Measurements from ENCODE around the gene INO80E.
"Not testable (repeated sequence)": the region's sequence is repeated elsewhere in the genome, so short reads cannot be mapped to it uniquely, and the experiment has no call there.

The INO80E gene

DNA sequence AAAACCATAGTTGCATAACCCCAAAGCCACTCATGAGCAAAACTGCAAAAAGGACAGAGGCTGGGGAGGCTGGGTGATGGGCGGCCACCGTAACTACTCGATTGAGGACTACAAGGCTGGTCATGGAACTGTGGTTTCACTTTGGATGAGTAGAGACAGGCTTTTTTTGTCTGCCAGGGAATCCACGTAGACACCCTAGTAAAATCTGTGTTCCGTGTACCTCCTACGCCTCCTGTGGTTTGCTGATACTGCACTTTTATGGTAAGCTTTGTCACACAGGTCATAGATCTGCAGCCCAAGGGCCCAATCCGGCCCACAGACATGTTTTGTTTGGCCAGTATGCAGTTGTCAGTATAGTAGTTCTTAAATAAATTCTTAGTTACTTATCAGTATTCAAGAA is 37.2 kb downstream of the INO80E start:
- DNase-seq = no peak

DNA sequence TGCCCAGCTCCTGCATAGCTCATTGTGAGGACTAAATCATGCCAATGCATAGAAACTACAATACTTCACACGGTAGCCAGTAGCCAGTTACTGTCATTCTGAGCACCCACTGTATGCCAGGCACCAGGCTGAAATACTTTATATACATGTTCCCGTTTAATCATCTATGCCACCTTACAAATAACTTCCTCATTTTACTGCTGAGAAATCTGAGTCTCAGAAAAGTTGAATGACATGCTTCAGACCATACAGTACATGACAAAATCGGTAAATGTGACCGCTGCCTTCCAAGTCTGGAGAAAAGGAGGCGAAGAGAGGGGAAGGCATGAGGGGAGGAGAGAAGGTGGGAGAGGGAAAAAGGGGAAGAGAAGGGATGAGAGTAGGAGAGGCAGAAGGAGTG is 44.2 kb downstream of the INO80E start:
- no peak for DNase-seq

DNA sequence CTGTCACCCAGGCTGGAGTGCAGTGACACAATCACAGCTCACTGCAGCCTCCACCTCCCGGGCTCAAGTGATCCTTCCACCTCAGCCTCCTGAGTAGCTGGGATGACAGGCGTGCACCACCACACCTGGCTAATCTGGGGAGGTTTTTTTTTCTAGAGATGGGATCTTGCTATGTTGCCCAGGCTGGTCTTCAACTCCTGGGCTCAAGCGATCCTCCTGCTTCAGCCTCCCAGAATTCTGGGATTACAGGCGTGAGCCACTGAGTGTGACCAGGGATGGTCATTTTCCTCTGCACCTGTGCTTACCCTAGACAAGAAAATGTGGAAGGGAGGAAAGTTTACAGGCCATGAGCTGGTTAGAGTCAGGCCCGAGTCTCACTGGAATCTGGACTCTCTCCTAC is 44.6 kb downstream of the INO80E start:
- not testable (repeated sequence) for DNase-seq

DNA sequence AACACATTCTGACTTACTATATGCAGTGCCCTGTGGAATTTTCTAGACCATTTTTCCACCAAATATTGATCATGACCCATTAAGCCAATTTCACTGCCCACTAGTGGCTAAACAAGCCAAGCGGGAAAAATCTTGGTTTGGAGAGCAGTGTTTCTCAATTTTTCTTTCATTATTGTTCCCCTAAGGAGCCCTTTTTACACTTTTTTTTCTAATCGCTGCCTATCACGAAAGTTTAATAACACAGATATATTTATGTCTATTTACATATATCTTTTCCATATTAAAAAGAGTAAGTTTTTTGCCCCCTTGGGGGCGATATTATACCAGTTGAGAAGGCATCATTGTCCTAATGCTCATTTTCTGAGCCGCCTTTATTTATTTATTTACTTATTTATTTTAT is 45.8 kb downstream of the INO80E start:
- DNase-seq = no peak

DNA sequence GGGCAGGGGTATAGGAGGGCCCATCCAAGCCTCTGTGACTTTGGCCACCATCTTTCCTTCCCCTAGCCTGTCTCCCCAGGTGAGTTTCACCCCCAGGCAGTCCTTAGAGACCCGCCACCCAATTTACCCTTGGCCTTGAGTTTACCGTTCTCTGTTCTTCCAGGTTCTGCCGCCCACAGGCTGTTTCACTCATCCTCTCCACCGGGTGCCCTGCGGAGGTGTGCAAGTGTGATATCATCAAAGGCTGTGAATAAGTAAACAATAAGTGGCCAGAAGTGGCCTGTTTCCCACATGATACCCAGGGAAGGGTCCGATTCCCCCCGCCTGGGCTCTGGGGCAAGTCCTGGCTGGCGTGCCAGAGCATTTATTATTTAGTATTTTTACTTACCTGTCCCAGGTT is 50.1 kb downstream of the INO80E start:
- no peak for DNase-seq

DNA sequence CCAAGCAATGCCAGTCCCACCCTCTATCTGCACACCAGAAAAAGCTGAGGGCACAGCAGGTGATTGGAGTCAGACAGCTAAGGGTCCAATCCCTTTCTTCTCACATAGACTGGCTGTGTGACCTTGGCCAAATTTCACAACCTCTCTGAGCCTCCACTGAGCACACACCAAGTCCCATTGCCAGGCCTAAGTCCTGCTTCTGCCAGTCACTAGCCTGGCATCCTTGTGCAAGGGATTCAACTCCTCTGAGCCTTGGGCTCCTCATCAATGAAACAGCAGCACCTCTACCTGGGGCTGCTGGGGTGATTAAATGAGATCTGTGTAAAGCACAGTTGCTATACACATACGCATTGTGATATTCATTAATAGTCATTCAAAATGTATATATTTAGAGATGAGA is 50.5 kb downstream of the INO80E start:
- no peak for DNase-seq

DNA sequence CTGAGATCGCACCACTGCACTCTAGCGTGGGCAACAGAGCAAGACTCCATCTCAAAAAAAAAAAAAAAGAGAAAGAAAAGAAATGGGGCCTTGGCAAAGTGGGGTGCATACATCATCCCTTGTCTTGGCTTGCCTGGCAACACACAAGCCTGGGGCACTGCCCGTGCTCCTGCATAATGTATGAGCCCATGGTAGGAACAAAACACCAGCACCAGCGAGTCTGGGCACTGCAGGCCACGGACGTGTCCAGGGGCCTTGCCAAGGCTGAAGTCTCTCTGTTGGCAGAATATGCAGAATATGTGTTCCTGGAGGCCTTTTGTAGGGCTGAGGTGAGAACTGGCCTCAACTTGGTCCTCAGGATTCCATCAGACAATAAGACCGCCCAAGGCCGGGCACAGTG is 53.8 kb downstream of the INO80E start:
- DNase-seq = no peak

DNA sequence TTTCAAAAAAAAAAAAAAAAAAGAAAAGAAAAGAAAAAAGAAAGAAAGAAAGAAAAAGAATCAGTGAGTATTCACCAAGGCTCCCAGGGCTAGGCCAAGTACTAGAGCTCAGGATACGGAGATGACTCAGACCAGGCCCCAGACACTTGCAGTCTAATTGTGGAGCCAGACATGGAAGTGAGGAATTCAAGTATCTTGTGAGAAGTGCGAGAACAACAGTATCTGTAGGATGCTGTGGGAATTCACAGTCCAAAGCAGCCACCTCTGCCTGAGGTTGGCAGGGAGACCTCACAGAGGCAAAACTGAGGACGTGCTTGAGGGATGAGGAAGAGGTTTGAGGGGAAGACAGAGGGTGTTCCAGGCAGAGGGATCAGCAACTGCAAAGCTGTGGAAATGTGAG is 55.5 kb downstream of the INO80E start:
- DNase-seq = no peak

DNA sequence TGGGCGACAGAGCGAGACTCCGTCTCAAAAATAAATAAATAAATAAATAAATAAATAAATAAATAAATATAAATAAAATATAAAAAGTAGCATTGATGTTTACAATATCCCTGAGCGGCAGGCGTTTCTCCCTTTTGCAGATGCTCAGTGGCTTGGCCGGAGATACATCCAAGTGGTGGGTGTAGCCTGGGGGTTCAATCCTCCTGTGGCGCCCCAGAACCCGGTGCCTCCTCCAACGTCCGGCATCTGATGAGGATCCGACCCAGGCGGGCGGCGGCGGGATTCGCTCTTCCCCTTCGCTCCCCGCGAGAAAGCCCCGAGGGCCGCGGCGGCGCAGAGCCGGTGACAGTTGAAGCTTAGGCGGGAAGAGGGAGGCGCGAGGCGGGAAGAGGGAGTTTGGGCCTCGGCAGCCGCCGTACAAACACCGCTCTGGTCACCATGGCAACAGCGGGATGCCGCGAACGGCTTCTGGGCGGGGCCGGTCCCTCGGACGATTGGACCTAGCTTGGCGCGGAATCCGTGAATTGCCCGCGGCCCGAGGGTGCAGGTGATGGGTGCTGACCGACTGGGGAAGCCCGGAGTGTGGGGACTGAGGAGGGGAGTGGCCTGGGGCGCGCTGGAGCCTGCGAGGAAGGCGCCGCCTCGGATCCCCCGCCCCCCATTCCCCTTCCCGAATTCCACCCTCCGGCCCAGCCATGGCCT is 56.8 kb downstream of the INO80E start:
- peak; percentile 73 for DNase-seq

DNA sequence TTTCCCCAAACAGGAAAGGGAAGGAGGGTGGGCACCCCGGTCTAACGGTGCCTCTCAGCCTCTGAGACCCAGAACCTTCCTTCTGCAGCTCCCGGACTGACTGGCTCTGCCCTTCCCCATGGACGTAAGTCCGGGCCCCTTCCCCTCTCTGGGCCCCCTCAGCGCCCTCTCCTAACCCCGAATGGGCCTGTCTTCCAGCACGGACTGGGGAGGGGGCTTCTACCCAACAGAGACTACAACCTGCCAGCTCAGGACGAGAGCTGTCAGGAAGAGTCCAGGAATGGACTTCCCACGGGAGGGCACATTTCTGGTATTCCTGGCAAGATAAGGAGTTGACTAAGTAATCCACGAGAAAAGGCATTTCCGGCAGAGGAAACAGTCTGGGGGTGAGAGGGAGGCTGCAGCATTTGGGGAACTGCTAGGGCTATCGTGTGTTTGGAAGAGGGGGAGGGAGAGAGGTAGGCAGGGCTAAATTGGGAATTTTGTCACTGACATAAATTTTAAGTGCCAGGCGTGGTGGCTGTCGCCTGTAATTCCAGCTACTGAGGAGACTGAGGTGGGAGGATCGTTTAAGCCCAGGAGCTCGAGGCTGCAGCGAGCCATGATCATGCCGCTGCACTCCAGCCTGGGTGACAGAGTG is 57.5 kb downstream of the INO80E start:
- DNase-seq = no peak

DNA sequence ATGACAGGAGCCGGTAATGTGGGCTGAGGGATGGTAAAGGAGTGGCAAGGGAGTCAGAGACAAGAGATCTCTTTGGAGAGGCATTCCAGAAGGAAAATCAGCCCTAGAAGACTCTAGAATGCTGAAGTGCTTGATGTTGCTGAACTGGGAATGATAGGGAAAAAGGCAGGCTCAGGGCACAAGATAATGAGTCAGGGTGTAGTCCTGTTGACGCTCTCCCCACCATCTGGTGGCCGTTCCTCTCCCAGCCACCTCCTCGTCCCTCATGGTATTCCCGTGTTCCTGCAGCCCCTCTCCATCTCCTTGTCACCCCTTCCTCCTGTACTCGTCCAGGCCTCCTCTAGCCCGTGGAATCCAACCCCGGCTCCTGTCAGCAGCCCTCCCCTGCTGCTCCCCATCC is 58.4 kb downstream of the INO80E start:
- DNase-seq = no peak

DNA sequence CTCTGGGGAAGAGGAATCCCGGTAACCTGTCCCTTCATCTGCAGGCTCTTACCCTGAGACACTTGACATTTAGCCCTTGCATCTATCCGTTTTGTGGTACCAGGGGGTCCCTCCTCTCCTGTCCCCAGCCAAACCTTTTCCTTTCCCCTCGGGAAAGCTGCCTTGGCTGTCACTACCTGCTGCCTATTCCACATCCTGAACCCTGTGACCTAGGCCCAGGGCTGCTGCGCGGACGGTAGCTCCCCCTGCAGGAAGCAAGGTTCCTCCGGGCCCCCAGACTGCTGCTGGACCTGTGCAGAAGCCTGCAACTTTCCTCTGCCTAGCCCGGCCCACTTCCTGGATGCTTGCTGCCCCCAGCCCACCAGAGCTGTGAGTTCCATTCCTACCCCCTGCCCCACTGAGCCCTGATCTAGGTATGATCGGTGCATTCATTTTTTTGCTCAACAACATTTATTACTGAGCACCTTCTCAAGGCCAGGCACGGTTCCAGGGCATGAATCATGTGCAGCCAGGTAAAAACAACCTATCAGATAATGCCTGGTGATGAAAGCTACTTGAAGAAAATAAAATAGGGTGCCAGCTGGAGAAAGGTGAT is 59.0 kb downstream of the INO80E start:
- no peak for DNase-seq

Measured in DMS 273 treated with DMSO at 0.1 percent for 48 hours (cell line).